Uterine smooth muscle cell (primary cell): ENCODE results near the gene F13B. TPM values are rescaled to one million over a fixed set of nuclear protein-coding genes. Genes with fewer than 3 reads are reported as not detected.

Source experiments
- total RNA-seq: library from RNA; depleted of rRNA; stranded (reverse); fragments of >200 nt; gene quantifications from 2 replicates; pipeline ENCODE4 v1.2.3, GENCODE V29; 2014

Gene F13B, protein sequence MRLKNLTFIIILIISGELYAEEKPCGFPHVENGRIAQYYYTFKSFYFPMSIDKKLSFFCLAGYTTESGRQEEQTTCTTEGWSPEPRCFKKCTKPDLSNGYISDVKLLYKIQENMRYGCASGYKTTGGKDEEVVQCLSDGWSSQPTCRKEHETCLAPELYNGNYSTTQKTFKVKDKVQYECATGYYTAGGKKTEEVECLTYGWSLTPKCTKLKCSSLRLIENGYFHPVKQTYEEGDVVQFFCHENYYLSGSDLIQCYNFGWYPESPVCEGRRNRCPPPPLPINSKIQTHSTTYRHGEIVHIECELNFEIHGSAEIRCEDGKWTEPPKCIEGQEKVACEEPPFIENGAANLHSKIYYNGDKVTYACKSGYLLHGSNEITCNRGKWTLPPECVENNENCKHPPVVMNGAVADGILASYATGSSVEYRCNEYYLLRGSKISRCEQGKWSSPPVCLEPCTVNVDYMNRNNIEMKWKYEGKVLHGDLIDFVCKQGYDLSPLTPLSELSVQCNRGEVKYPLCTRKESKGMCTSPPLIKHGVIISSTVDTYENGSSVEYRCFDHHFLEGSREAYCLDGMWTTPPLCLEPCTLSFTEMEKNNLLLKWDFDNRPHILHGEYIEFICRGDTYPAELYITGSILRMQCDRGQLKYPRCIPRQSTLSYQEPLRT
- total RNA-seq, result not detected in 2 replicates

DNA sequence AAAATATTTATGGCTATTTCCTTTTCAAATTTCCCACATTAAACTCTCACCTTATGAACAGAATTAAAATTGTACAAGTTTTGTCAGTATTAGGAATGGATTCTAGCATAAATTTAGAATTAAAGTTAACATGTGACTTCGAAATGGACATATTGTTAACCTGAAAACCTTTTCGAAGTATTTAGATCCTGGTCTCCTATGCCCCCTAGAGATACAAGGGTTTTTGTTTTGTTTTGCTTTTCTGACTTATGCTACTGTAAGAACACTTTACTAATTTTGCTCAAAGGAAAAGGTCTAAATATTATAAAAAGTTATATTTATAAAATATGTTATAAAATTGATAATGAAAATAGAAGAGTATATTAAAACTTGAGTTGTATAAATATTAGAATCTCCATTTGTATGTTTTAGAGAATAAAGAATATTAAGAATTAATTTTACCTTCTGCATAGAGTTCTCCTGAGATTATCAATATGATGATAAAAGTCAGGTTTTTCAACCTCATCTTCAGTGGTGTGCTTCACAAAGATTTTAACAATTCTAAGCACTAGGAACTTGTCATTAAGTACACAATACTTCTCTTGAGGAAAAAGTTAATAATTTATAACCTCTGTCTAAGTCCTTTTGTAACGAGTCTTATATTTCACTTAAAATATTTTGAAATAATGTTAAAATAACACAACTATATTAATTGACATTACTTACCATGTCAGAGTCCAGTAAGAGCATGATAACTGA is at the start of gene F13B:
Gene F13B, minus strand, starts transcription at position 542 of the 738 bp plus-strand sequence. Its CDS starts 37 bp downstream, at position 505.

Other genes with a start within 250 kb of the F13B start
- 0.11 and 0.25 TPM in 2 replicates for gene CFHR1, start 247.5 kb downstream of the F13B start, total RNA-seq
- not detected in 2 replicates for gene CFHR4, start 179.2 kb downstream of the F13B start, total RNA-seq
- not detected in 2 replicates for gene CFHR2, start 123.5 kb downstream of the F13B start, total RNA-seq
- not detected in 2 replicates for gene CFHR5, start 89.7 kb downstream of the F13B start, total RNA-seq
- gene ASPM, start 79.4 kb upstream of the F13B start, total RNA-seq, result 25.4 and 108 TPM in 2 replicates
- 21.6 and 24.9 TPM in 2 replicates for gene ZBTB41, start 134.0 kb upstream of the F13B start, total RNA-seq
- 0.11 and 0.37 TPM in 2 replicates for gene CRB1, start 201.0 kb upstream of the F13B start, total RNA-seq